ENCODE measurements around the gene COPG2. TPM values are rescaled to one million over a fixed set of nuclear protein-coding genes. Genes with fewer than 3 reads are reported as not detected.

COPG2 gene
- polyA plus RNA-seq, 3 donors: 66.9 to 75.2 (median 67.6) TPM

DNA sequence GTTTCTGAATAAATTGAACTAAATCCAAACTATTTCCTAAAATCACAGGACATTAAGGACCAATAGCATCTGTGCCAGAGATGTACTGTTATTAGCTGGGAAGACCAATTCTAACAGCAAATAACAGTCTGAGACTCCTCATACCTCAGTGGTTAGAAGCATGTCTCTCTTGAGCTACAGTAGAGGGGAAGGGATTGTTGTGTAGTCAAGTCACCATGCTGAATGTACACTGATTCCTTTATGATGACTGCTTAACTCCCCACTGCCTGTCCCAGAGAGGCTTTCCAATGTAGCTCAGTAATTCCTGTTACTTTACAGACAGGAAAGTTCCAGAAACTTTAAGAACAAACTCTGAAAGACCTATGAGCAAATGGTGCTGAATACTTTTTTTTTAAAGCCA lies 162.8 kb downstream of the COPG2 start:
- no peak for DNase-seq (ENCODE audit: low read depth in 3 of 3, low spot score in 2 of 3)

DNA sequence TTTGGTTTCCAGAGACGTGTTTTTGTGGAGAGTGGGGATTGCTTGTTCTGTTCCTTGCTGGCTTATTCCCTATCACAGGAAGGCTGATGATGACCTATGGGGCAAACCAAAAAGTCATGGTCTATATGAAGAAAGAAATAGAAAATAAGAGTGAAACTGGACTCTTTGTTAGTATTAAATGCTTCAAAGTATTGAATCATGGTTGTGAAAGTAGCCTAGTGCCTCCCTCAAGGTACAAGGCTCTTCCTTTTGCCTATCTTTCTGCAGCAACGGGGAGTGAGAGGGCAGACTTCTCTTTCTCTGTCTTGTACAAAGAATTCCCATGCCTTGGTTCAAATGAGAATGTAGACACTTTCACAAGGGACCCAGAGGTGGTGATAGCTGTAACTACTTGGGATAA lies 167.6 kb downstream of the COPG2 start:
- DNase-seq (ENCODE audit: low read depth in 3 of 3, low spot score in 2 of 3): no peak

DNA sequence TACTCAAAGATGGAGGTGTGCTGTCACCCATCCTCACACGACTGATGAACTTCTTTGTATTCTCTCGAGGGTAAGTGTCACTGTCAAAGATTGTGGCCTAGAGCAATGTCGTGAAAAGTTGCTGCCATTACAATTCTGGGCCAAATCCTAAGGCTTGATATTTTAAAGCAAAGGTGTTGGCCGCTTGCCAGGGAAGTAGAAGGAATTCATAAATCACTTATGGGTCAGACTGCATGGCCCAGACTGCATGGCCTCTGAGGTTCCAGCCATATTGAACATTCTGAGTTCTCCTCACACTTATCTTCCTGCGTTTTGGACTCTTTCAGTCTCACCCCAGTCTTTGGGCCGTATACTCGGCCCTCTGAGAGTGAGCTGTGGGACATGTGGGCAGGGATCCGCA lies 168.1 kb downstream of the COPG2 start:
- no peak for DNase-seq (ENCODE audit: low read depth in 3 of 3, low spot score in 2 of 3)

DNA sequence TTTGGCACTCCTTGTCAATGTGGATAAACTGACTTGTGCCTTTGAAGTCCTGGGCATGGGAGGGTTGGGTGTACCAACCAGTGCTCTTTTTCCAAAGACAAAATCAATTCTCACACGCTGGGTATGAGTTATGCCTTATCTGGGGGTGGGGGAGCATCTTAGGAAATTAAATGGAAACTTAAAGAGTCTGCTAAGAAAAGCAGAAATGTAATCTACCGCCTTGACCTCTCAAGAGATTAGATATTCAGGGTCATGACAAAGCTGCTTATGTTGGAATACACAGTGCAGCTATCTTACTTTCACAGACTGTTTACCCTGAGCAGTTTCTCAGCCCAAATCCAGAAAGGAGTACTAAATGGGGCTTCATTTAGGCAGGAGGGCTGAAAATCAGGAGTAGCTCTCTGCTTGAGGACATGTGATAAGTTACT lies 174.1 kb downstream of the COPG2 start:
- DNase-seq (ENCODE audit: low read depth in 3 of 3, low spot score in 2 of 3): no peak

DNA sequence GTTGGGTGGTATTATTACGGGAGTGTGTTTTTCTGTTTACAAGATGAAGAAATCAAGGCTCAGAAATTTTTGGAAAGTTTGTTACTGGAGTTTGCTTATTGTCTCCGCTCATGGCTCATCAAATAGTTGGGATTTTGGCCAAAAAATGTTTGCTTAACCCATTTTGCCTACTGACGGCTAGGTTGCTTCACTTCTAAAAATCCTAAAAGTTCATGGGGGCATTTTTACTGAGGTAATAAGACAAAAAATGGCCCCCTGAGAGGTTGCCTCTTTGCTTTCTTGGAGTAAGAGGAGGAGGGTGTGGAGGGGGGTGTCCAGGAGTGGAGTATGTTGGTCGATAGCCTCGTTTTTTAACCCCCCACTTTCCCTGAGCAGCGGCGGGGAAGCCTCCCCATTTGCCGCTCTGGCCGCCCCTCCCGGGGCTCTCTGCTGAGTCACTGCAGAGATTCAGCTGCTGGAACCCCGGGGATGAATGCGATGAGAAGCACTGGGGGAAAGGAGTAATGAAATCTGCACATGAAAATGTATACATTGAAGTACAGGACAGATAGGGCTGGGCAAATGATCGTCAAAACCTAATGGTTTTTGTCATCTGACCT lies 175.2 kb downstream of the COPG2 start:
- DNase-seq (ENCODE audit: low read depth in 3 of 3, low spot score in 2 of 3): no peak

DNA sequence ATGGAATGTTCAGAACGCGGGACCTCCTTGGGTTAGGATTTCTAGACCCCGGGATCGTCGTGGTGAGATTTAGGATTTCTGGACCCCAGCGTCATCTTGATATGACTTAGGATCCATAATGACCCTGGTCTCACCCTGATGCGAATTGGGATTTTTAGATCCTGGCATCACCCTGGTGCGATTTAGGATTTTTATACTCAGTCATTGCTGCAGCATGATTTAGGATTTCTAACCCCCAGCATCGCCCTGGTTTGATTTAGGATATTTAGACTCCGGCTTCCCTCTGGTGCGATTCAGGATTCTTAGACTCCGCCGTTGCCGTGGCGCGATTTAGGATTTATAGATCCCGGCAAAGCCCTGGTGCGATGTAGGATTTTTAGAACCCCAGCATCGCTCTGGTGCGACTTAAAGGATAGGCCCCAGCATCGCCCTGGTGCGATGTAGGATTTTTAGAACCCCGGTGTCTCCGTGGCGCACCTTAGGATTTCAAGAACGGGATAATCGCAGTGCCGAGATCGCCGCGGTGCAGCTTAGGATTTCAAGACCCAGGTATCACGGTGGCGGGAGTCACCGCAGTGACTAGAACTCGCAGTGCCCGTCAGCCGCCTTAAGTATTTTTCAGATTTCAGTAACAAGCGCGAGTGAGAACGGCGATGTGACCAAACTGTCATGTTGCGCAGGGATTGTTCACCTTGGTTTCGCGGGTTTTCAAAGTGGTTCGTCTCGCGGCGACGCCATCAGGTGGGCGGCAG lies 175.8 kb downstream of the COPG2 start:
- no peak for DNase-seq (ENCODE audit: low read depth in 3 of 3, low spot score in 2 of 3)

DNA sequence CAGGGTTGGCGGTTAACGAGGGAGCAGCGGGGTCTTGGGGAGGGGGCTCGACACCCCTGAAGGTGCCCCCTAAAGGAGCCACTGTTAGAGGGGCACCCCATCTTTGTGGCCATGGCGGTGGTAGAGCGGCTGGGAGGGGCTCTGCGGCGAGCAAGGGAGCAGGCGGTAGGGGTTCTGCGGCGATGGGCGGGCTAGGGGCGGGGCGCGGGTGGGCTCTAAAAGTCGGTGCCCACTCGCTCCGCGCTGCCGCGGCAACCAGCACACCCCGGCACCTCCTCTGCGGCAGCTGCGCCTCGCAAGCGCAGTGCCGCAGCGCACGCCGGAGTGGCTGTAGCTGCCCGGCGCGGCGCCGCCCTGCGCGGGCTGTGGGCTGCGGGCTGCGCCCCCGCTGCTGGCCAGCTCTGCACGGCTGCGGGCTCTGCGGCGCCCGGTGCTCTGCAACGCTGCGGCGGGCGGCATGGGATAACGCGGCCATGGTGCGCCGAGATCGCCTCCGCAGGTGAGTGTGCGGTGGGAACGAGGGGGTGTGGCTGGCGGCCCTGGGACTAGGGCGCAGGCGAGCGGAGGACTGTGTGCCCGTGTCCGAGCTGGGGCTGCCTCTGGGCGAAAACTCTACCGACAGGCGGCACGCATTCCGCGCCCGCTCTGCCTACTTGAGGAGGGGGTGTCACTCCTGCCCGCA lies 176.6 kb downstream of the COPG2 start, which contains the start of gene MEST:
Gene MEST, plus strand, starts transcription at position 245 of the 682 bp plus-strand sequence. Its CDS starts 229 bp downstream, at position 474.
- no peak for DNase-seq (ENCODE audit: low read depth in 3 of 3, low spot score in 2 of 3)

DNA sequence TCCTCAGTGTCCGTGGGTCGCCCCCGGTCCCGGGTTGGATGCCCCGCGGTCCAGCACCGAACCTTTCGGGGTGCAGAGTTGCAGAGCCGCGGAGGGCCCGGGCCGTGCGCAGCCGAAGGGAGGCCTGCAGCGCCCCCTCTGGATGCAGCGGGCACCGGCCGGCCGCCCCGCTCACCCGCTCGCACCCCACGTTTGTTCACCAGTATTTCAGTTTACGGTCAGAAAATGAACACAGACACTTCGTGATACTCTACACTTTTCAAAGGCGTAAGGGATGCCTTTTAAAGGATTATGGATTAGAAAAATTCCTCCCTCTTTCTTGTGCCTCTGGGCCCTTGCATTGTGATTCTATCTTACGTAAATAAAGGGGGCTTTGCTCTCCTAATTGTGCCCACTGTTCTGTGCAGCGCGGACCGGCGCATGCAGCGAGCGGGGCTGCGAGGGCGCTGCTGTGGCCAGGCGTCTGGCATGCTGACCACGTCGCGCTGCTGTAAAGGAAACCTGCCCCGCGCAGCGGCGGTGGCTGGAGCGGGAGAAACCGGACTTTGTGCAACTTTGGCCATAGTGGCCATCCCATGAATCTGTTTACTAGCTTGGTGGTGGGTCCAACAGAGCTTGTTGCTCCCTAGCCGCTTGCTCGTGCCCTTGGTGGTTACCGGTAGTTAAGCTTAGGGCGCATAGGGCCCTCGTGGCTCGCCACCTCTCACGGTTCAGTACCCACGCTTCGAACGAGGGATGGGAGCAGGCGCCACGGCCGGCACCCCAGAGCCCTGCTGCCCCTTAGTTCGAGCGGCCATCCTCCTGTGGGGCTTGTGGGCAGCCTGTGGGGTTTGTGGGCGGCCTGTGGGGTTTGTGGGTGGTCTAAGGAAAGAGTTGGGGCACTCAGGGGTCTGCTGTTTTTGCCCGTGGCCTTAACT lies 177.4 kb downstream of the COPG2 start:
- DNase-seq (ENCODE audit: low read depth in 3 of 3, low spot score in 2 of 3): no peak

DNA sequence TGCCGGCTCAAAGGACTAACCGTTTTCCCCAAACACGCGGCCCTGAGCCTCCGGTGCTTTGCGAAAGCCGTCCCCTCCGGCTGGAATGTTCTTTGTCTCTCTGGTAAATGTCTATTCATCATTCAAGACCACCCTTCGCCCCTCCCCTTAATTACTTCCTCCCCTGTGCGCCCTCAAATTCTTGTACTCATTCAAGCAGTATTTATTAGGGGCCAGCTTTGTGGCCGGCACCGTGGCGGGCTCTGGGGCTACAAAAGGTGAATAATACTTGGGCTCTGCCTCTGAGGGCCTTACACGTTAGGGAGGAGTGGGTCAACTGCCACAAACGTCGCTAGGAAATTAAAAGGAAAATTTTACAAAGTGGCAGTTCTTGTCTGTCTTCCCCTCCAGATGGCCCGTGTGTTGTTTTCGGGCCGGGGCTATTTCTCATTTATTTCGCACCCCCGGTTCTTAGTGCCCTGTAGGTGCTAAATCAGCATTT lies 178.2 kb downstream of the COPG2 start:
- no peak for DNase-seq (ENCODE audit: low read depth in 3 of 3, low spot score in 2 of 3)

DNA sequence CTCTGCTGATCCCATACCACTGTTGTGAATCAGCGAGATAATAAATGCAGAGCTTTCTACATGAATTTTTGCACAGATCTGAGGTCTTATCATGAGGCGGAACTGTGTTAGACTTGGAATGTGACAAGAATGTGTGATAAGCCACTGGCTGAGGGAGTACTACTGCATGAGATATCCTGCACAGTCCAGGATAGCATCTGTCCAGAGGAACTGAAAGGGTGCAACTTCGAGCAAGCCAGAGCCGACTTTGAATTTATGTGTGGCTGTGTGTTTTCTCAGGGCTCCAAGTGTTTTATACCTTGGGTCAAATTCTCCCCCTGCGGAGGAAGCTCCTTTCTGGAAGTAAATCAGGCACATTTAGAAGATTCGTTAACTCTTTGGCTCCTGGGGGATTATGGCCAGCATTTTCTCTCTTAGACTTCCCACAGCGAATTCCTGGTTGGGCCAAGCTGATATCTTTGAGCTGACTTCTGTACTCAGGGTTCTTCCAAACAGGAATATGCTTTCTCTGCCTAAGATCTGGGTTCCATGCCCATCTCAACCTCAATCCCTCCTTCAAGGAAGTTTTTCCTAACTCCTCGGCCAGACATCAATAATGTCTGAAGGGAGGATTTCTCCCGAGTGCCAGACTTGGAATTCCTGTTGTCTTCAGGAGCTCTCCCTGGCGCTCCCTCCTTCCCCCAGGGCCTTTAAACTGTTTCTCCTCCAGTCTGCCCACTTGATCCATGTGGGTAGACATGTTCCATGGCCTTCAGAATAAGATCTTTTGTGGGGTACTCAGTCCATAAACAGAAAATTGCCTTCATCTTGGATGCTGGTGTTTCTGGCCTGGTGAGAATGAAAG lies 179.2 kb downstream of the COPG2 start:
- DNase-seq (ENCODE audit: low read depth in 3 of 3, low spot score in 2 of 3): no peak

DNA sequence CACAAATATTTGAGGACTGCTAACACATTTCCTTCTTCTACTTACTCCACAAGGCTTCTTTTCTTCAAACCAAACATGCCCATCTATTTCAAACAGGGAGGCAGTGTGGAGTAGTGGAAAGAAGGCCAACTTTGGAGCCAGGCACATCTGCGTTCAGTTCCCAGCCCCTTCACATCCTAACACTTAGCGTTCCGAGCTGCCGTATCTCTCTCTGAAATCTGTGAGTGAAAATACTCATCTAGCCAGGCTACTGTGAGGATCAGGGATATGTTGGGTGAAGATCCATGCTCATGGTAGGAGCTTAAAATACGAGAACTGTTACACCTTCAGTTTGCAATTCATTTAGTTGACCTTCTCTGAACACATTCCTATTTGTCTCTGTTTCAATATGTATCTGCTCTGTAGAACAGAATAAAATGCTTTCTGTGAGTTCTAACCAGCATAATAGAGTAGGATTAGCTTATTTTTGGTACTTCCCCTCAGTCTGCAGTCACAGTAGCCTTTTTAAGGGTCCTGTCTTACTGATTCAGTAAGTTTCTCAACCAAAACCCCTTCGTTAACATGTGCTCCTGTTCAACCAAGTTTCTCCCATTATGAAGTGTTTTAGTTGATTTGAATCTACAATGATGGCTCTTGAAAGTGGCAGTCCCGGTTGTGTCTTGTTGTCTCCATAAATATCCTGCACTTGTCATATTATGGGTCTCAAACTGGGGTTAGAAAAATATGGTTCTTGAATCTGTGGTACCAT lies 180.0 kb downstream of the COPG2 start:
- no peak for DNase-seq (ENCODE audit: low read depth in 3 of 3, low spot score in 2 of 3)

DNA sequence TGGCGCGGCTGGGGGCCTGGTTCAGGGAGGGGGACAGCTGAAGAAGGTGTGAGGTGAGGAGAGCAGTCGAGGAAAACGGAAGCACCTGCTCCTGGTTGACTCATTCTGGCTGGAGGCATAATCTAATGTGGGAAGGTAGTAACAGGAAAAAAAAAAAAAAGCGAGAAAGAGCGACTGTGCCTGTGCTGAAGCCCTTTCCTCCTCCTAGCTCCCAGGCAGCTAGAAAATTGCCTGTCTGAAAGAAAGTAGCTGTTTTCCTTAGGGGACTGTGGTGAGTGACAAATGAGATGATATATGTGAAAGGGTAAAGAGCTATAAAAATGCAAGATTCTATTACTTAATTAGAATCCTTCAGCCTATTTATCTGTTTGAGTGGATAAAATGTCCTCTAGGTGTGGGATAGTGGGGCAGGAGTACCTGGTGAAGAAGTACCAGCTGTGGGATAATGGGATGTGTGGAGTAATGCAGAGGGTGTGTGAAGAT lies 181.6 kb downstream of the COPG2 start:
- no peak for DNase-seq (ENCODE audit: low read depth in 3 of 3, low spot score in 2 of 3)

DNA sequence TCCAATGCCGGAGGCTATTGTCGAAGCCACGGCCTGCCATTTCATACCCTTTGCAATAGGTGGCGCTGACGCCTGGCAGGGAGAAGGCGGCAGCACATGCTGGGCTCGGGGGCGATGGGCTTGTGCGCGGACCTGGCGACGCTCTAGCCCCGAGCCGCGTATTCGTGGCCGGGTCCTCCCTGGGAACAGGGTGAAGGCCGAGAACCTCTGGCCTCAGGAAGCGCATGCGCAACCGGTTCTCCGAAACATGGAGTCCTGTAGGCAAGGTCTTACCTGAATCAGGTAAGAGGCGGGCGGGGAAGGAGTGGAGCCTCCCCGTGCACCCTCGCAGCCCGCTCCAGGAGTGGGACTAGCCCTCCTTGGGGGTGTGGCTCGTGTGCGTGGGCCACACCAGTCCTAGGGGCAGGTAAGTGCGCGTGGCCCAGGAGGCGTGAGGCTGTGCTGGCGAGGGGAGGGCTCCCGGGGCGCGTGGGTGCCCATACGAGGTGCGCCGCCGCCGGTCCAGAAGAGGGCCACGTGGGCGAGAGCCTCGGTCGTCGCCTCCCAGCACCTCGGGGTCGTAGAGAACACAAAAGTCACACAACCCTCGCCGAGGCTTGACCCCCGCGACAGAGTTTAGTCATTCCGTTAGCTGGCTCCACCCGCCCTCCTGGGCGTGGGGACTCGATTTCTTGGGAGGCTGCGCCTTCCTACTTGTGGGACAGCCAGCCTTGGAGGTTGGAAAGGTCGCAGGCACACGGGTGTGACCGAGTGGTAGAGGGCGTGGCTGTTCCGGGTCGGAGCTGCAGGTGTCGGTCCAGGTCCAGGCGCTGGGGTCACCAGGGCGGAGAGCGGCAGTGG lies 182.2 kb downstream of the COPG2 start:
- no peak for DNase-seq (ENCODE audit: low read depth in 3 of 3, low spot score in 2 of 3)

DNA sequence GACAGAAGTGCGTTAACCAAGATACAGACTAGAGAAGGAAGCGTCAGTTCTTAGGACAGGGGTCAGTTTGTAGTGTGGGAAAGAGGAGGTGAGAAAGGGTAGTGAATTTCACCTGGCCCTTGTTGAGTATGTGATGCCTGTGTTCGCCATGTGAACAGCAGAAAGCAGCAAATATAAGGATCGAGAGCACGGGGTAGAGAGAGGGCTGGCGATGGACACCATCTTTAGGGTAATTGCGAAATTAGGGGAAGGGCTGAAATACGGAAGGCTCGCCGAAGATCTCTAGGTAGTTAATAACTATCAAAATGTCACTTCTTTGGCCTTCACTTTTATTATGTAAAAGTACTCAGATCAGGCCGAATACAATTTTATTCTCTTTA lies 182.8 kb downstream of the COPG2 start:
- no peak for DNase-seq (ENCODE audit: low read depth in 3 of 3, low spot score in 2 of 3)

DNA sequence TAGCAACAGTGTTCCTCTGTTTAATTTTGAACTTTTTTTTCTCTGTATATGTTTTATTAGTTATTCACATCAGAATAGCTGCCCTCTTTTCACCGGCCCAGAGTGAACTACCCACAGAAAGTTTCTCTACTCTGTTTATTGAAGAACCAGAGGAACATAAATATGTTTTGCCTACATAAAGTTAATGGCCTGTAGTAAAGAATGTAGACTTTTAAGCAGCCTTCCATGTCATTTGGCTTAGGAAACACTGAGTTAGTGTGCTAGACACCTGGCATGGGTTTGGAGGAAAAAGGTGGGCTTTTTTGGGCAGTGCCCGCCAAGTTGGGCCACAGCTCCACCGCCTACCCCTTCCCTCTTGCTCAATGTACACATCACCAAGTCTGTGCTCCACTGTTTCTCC lies 185.5 kb downstream of the COPG2 start:
- DNase-seq (ENCODE audit: low read depth in 3 of 3, low spot score in 2 of 3): no peak

DNA sequence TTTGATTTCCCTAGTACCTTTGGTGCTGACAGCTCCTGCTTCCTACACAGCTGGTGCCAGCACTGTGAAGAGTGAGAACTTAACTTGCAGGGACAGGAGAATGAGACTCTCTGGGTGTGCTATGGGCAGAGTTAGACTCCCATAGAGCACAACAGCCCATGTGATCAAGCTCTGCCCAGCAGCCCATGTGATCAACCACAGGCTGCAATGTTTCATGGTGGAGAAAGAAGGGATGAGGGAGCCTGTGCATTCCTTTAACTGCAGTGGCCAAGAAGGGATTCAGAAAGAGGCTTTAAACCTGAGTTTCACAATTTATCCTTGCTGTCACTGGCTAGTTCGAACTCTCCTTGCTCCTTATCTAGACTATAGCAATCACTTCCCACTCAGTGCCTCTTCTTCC lies 186.7 kb downstream of the COPG2 start:
- no peak for DNase-seq (ENCODE audit: low read depth in 3 of 3, low spot score in 2 of 3)

DNA sequence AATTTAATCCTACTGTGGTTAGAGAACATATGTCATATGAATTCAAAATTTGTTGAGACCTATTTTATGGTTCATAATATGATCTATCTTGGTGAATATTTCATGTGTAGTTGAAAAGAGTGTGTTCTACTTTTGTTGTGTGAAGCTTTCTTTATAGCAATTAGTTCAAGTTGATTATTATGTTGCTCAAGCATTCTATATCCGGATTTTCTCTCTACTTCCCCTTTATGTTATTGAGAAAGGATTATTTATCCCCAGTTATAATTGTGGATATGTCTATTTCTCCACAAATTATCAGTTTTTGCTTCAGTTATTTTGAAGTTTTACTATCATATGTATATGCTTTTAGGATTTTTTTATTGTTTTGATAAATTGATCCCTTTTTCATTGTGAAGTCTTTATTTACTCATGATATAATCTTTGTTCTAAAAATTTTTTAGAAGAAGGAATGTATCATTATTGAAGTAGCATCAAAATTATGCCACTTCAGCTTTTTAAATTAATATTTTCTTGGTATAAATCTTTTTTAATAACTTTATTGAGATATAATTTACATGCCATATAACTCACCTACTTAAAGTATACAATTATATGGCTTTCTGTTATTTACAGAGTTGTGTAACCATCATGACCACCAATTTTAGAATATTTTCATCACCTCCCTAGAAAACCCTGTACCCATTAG lies 188.7 kb downstream of the COPG2 start:
- no peak for DNase-seq (ENCODE audit: low read depth in 3 of 3, low spot score in 2 of 3)
